ENCODE measurements around the gene GPR119. TPM values are rescaled to one million over a fixed set of nuclear protein-coding genes. Genes with fewer than 3 reads are reported as not detected.
"Not testable (repeated sequence)": the region's sequence is repeated elsewhere in the genome, so short reads cannot be mapped to it uniquely, and the experiment has no call there.

The GPR119 gene
- not detected in 2 replicates for total RNA-seq (2014; rRNA removed; shearing (Covaris generic))
- polyA plus RNA-seq (2014; cell fraction: nucleus; rRNA removed): not detected in 2 replicates

DNA sequence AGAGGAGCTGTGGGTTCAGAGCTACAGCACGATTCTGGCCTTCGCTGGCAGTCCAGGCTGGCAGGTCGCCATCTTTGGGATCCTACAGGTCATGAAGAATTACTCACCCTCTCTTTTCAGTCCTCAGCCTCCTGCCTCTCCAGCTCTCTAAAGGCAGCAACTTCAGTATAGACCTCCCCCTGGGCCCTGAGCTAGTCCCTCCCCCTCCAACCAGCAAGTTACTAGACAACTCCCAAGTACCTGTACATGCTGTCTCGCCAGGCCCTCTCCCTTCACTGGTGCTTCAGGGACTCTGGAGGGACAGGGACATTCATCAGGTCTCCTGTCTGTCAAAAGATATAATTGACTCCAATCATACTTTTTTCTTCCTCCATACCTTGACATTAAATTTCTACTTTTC, at the start of gene GPR119:
Gene GPR119 (minus strand): TSS at position 155 of the 400 bp plus-strand sequence. CDS start 227 bp downstream, outside the sequence.
- no peak for DNase-seq (ENCODE audit: extremely low read depth, low read depth)

DNA sequence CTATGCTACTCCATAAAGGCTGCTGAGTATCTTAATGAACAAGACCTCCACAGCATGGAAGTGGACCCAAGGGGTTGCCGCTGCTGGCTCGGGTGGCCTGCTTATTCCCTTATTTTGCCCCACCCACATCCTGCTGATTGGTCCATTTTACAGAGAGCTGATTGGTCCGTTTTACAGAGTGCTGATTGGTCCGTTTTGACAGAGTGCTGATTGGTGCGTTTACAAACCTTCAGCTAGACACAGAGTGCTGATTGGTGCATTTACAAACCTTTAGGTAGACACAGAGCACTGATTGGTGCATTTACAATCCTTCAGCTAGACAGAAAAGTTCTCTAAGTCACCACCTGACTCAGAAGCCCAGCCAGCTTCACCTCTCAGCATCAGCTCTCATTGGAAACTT, 43.8 kb upstream of the GPR119 start:
- DNase-seq (ENCODE audit: extremely low read depth, low read depth): not testable (repeated sequence)

DNA sequence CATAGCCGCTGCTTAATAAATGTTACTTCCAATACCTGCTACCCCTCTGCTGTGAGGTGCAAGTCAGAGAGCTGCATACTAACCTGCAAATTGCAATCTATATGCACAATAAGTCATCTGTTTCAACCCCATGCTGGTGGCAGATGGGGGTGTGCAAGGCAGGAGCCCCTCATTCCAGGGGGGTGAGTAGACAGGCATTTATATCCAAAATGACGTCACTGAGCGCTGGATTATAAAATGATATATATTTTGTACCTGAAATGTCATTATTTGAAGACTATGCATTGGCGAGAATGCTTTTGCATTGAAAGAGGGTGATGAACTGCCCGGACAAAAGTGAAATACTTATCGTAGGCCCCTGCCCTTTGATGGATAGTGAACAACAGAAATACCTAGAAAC, 41.1 kb upstream of the GPR119 start:
- no peak for DNase-seq (ENCODE audit: extremely low read depth, low read depth)

DNA sequence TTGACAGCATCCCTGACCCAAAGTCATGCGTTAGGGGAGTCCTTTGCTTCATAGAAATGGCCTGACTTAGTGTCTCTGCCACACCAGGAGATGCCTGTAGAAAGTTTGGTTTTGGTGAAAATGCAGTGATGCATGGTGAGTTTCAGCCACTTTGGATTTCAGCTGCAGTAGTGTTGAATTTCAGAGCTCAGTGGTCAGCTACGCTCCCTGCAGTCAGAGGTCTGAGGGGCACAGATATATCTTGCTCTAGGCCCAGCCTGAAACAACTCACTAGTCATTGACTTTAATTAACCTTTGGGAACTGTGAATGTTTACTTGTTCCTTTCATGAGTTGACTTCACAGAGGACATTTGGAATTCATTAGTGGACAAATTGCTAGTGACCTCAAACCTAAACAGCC, 33.8 kb upstream of the GPR119 start:
- no peak for DNase-seq (ENCODE audit: extremely low read depth, low read depth)

DNA sequence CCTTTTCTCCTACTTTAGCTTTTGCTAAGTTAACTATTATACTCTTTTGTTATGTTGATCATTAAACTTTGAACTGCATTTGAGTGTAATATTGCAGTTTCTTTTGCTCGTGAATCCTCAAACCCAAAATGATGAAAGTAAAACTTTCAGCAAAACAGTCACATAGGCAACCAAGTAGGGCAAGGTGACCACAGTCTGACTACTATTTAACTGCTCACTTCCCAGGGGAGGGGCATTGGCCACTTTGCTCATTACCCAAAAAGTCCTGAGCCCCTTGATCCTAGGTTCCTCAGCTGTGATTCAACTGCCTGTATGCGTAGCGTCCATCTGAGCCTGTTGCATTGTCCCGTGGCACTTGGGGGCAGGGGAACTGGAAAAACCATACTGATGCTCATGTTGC, 33.3 kb upstream of the GPR119 start:
- no peak for DNase-seq (ENCODE audit: extremely low read depth, low read depth)

DNA sequence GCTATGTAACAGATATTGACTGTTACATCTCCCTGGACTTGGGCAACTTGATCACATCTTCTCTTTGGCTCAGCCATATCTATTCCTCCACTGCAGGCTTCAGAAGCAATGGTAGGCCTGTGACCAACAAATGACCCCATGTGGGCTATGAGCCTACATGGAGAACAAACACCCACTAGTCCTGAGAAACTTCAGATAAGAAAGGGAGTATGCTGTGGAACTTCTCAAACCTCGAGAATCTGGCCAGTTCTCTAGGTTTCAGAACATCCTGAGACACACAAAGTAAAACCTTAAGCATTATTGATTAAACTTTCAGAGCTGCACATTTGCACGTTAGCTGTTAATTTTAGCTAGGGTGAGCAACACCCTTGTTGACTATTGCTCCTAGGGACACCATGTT, 32.6 kb upstream of the GPR119 start:
- no peak for DNase-seq (ENCODE audit: extremely low read depth, low read depth)

DNA sequence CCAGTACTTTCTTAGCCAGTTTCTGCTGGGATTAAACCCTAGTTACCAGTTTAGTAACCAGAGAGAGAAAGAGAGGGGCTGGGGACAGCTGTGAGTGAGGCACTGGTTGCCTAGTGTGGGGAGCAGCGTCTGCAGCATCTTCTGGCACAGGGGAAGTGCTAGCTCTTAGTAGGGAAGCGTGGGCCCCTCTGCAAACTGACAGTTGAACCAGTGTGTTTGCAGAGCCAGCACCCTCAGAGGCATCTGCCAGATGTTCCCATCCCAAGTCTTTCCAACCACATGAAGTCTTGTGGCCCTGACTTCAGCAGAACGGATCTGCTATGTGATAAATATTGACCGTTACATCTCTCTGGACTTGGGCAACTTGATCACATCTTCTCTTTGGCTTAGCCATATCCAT, 31.3 kb upstream of the GPR119 start:
- DNase-seq (ENCODE audit: extremely low read depth, low read depth): no peak

DNA sequence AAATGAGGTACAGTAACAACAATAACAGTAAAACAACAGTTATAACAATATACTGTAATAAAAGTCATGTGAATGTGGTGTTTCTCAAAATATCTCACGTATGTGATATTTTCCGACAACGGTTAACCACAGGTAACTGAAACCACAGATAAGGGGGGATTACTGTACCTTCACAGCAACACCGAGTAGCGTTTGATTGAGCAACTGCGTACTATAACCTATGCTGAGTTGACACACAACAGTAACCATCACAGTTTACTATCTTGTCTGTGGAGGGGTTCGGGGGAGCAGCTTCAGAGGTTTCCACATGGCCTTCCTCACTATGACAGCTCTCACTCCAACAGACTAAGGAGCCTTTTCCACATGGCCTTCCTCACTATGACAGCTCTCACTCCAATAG, 29.7 kb upstream of the GPR119 start:
- no peak for DNase-seq (ENCODE audit: extremely low read depth, low read depth)

DNA sequence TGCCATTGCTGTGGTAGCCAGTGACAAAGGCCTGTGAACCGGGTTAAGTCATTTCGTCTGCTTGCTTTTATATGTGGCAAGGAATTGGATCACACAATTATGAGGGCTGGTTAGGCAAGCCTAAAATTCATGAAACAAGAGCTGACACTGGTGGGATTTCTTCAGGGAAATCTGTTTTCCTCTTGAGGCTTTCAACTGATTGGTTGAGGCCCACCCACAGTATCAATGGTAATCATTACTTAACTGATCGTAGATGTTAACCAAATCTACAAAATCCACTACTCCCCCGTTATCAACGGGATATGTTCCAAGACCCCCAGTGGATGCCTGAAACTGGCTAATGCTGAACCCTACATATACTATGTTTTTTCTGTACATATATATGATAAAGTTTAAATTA, 29.3 kb upstream of the GPR119 start:
- DNase-seq (ENCODE audit: extremely low read depth, low read depth): no peak

DNA sequence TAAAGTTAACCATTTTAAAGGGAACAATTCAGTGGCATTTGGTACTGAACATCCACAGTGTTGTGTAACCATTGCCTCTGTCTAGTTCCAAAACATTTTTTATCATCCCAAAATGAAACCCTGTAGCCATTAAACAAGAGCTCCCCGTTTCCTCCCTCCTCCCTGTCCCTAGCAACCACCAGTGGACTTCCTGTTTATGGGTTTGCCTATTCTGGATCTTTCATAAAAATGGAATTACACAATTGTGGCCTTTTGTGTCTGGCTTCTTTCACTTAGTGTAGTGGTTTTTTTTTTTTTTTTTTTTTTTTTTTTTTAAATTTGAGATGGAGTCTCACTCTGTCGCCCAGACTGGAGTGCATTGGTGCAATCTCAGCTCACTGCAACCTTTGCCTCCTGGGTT, 27.9 kb upstream of the GPR119 start:
- no peak for DNase-seq (ENCODE audit: extremely low read depth, low read depth)

DNA sequence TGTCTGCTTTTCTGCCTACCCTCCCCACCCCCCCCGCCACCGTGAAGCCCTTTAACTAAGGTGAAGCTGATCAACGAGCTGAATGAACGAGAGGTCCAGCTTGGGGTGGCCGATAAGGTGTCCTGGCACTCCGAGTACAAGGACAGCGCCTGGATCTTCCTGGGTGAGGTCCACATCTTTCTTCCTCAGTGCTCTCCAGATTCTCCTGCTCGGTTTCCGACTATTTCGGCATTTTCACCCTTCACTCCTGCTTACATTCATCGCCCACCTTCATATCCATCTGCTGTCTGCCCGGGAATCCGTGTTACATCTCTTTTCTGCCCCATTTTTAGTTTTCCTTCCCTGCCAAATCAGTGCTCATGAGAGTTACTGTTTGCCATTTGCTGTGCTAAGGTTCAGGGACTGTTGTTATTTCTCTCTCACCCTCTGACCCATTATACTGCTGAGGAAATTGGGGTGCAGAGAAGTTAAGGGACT, 16.8 kb upstream of the GPR119 start:
- no peak for DNase-seq (ENCODE audit: extremely low read depth, low read depth)

DNA sequence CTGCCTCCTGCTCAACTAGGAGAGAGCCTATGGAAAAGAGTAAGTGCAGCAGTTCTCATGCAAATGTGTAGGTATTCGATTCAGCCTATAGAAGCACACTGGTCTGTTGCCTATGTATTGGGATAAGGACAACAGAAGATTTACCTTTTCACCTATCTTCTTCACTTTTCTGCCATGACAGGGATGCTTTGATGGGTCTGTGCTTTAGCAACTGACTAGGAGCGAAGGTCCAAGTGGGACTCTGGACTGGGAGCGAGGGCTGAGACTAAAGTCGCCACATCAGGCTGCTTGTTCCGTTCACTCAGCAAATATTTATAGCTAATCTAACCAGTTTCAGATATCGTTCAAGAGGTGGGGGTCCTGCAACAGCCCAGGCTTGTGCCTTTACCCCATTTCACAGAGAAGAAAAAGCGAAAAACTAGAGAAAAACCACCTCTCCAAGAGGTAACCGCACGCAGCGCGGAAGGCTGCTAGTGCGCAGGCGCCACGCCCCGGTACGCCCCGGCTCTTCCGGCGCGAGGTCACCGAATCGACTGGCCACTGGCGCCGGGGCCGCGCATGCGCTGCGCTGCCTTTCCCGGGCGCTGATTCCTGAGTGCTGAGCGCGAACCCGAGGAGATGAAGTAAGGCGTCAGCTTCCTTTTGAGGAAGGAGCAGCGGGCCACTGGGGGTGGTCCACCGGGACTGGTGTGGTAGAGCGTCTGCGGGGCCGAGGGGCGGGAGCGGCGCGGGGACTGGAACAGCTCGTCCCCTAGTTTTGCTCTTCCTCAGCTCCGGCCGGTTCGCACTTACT, 16.1 kb upstream of the GPR119 start, which contains the start of gene RBMX2:
Gene RBMX2 (plus strand): TSS at position 573 of the 793 bp plus-strand sequence. CDS start 46 bp downstream, at position 619.
- DNase-seq (ENCODE audit: extremely low read depth, low read depth): peak; percentile 76

DNA sequence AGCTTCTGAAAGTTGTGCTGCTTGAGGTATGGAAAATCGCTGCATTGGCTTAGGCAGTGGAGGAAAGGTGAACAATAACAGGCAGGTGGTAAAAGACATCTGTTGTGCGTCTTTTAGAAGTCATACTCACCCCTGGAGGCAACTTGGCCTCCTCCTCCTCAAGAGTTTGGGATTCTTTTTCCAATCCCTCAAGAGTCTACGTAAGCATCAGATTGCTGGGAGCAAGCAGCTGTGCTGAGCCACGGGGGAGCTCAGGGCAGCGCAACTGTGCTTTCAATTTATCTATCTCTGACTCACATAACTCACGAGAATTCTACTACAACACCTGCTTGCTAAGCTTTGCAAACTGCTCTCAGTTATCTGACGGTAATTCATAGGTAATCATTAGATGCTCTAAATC, 9.9 kb upstream of the GPR119 start:
- DNase-seq (ENCODE audit: extremely low read depth, low read depth): no peak

DNA sequence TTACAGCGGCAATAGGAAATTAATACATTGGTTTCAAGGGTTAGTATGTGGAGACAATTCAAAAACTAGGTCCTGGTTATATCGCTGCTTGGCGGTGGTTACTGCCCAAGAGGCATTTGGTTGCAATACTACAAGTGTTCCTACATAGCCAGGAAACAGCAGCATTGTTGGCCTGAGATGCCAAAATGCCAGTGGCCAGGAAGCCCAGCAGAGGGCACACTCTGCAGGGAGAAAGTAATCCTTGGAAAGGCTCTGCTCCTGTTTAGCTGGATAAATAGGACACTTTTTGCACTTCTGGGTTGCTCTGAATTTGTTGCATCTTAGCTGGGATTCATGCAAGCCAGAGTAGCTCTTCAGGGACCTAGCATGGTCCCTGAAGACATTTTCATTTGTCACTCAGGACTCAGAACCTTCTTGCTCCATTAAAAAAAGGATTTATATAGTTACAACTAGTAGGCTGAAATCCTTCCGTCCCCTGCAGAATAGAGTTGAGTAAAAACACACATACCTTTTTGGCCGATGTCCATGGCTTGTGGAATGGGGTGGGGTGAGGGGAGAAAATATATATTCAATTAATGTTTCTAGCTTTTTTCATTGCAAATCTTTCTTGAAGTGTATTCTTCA, 8.1 kb upstream of the GPR119 start:
- DNase-seq (ENCODE audit: extremely low read depth, low read depth): peak; percentile 46

DNA sequence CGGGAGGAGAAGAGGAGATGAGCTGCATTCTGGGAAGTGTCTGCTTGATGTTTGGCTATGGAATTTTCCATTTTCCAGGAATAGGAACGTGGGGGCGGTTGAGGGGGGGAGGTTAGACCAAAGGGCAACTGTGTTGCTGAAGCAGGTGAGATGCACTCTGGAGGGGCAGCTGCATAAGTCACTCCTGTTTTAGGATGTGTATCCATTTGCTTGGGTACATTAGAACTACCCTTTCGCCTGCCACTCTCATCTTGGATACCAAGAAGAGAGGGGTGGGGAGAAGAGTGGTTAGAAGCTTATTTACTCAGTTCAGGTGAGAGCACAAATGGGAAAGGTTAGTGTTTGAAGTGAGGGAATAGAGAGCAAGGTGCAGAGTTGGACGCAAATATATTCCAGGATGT, 934 bp upstream of the GPR119 start:
- DNase-seq (ENCODE audit: extremely low read depth, low read depth): no peak

DNA sequence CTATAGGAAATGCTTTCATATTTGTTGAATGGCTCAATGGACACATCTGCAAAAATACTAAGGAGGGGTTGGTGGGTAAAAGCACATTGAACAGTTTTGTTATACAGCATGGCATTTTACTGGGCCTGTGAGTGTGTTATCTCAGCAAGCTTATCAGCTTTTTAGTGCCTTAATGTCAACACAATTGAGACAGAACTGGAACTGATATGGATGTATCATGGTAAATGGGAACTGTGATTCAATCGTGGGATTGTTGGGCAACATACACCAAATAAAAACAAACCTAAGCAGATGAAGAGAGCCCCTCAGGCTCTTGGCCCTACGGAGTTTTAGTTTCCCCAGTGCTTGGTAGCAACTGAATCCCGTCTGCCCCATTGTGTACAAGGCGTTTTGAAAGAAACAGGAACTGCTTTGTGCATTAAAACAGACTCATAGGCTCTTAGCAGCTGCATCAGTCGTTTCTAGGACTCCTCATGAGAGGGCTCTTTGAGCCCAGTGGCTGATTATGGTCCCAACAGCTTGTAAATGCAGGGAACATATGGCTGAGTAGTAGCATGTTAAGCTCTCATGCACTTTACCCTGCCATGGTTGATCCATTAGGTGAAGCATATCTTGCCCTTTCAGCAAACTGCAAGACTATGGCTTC, 7.3 kb downstream of the GPR119 start:
- DNase-seq (ENCODE audit: extremely low read depth, low read depth): no peak

DNA sequence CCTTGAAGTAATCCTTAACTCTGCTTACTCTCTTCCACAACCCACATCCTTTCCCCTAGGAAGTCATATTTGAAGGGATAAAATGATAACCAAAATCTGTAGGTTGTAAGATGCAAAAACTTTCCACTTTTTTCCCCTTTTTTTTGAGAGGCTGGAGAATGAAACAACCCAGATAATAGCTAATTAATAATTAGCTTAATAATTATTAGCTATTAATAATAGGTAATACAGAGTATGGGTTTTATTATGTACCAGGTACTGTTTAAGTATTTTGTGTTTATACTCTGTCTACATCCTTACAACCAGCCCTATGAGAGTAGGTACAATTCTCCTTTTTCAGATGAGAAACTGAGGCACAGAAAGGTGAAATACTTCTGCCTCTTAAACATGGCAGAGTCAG, 9.4 kb downstream of the GPR119 start:
- DNase-seq (ENCODE audit: extremely low read depth, low read depth): no peak

DNA sequence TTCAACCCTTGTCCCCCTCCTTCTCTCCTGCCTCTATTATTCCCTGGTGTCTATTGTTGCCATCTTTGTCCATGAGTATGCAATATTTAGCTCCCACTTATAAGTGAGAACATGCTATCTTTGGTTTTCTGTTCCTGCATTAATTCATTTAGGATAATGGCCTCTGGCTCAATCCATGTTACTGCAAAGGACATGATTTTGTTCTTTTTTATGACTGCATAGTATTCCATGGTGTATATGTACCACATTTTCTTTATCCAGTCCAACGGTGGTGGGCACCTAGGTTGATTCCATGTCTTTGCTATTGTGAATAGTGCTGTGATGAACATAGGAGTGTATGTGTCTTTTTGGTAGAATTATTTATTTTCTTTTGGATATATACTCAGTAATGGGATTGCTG, 33.4 kb downstream of the GPR119 start:
- DNase-seq (ENCODE audit: extremely low read depth, low read depth): not testable (repeated sequence)

DNA sequence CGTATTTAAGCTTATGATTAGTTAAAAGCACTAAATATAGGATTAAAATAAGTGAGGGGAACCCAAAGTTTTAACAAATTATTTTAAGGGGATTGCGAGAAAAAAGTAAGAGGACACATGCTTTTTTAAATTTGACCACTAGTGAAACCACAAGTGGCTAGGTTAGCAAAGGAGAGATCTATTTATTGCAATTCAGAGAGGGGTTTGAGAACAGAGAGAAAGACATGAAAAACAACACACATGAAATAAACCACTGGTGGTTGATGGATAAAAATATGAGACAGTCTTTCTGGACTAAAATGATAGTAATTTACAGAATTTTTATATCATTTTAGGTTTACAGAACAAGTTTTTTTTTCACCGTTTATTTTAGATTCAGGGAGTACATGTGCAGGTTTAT, 33.9 kb downstream of the GPR119 start:
- DNase-seq (ENCODE audit: extremely low read depth, low read depth): no peak

DNA sequence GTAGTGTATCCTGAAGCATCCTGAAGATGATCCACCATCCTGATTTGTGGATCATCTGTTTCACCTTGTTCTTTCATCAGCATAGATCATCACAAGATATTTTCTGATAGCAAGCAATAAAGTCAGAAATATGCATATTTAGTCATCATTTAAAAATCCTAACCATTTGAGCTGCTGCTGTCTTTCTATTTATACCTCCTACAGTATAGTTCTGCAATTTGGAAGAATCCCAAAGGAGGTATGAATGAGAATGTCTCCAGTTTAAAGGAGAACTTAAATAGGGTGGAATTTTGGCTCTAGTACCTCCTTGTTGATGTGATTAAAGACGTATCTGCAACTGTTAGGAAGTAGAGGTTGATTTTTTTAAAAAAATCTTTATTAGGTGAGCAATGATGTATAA, 38.2 kb downstream of the GPR119 start:
- DNase-seq (ENCODE audit: extremely low read depth, low read depth): no peak

DNA sequence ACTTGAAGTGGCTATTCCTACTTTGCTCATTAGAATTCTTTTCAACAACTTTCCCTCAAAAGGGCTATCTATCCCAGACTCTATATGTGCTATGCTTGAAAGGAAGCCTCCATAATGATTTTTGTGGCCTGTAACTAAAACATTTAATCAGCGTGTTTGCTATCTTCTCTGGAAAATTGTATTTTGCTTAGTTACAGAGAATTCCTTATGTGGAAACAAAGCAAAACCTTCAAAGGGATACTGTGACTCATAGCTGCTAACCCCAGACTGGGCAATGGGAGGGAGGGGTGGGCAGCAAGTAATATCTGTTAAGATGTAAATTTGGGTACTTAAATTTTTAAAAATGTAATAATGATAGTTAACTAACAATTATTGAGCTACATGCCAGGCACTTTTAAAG, 42.1 kb downstream of the GPR119 start:
- no peak for DNase-seq (ENCODE audit: extremely low read depth, low read depth)

DNA sequence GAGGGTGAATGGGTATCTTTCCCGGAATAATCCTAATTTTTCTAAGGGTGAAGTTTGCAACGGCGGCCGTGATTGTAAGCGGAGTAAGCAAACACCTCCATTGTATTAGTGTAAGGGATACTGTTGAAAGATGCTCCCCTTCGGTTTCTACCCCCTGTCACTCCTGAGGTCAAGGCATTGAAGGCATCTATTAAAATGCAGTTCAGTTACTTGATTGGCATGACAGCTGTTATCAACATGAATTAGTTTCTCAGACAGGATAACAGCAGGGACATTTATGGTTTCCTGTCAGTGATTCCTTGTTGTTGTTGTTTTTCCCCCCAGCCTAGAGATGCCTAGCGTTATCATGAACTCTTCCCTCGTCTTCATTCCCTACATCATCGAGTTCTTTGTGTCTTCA, 45.2 kb downstream of the GPR119 start:
- DNase-seq (ENCODE audit: extremely low read depth, low read depth): no peak
